Peyer's patch (tissue), 4 donors: Measurements from ENCODE around the gene MACROH2A1. TPM values are rescaled to one million over a fixed set of nuclear protein-coding genes. Genes with fewer than 3 reads are reported as not detected.
A peak's percentile ranks its signal among the peaks of the same experiment; 100 is the strongest.

ENCODE experiments used
- DNase-seq, 3 donors: peaks; one replicate each; pipeline ENCODE4 v3.0.0-alpha.2; 2017 to 2019
- H3K27ac ChIP-seq, 4 donors: fragments of 200-600 bp; sonication (generic); one replicate each; pipeline ENCODE4 v1.5.1; 2016 to 2019
- H3K27me3 ChIP-seq, 2 donors: fragments of 200-600 bp; sonication (generic); one replicate each; pipeline ENCODE4 v1.5.1; 2019
- H3K36me3 ChIP-seq, 3 donors: fragments of 200-600 bp; sonication (generic); one replicate each; pipeline ENCODE4 v1.5.1; 2016 to 2019
- H3K4me1 ChIP-seq, 4 donors: fragments of 200-600 bp; sonication (generic); one replicate each; pipeline ENCODE4 v1.5.1; 2016 to 2019
- H3K4me3 ChIP-seq, 4 donors: fragments of 200-600 bp; sonication (generic); 1 replicate in 3 of 4; 2 replicates in 1 of 4; pipeline ENCODE4 v1.5.1; 2016 to 2019; ENCODE audit warnings: mild to moderate bottlenecking in 1 of 4
- H3K9me3 ChIP-seq, 4 donors: fragments of 200-600 bp; sonication (generic); one replicate each; pipeline ENCODE4 v1.5.1; 2016 to 2019; ENCODE audit warnings: mild to moderate bottlenecking in 1 of 4
- POLR2A ChIP-seq, 2 donors: fragments of 450-650 bp; IDR thresholded peaks; one replicate each; pipeline ENCODE4 v1.5.1; 2017; ENCODE audit warnings: antibody characterized with exemption in 2 of 2, mild to moderate bottlenecking in 2 of 2, moderate library complexity in 2 of 2
- total RNA-seq, 4 donors: library from RNA; depleted of rRNA; stranded (reverse); fragments of >200 nt; gene quantifications; one replicate each; pipeline ENCODE4 v1.1.0, GENCODE V29; 2016
- TF ChIP-seq, protein P1 (sequence below), 6 experiments: fragments of 450-650 bp in 4 of 6; fragments of 200-600 bp in 2 of 6; sonication (generic) in 1 of 6; IDR thresholded peaks; one replicate each; pipeline ENCODE4 v1.5.1; 2017 to 2019; ENCODE audit warnings: antibody characterized with exemption in 6 of 6, mild to moderate bottlenecking in 3 of 6, moderate library complexity in 1 of 6

MACROH2A1 gene
- total RNA-seq, 4 donors from 2014 or later: 407 to 489 (median 431) TPM

DNA sequence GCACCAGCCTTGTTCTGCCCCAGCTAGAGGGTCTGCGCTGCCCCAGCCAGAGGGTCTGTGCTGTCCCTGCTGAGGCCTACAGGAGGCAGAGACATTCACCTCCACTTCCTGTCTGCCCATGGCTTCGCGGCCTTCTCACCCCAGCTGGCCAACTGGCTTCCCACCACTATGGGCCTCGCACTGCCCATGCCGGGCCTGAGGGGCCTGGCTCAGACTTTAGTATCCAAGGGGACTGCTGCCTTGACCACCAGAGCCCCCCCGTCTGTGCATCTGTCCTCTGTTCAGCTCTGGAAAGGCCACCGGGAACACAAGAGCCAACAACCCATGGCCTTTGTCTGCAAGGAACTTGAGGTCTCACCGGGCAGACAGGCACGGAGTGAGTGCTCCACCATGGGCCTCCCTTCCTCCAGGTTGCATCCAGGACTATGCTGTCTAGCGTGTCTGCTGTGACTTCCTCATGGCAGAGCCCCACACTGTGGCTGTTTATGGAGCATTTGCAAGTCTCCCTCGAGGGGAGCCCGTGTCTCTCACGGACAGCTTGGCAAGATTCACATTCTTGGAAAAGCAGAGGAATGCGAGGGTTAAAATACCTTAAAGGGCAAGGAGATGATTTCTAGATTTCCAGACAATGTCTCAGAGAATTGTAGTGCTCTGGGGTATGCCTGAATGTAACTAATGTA, 46.4 kb upstream of the MACROH2A1 start:
- H3K4me1 ChIP-seq: peaks cover 0 to 5% (median 0%) of the 10 kb centered on the region in 4 donors

DNA sequence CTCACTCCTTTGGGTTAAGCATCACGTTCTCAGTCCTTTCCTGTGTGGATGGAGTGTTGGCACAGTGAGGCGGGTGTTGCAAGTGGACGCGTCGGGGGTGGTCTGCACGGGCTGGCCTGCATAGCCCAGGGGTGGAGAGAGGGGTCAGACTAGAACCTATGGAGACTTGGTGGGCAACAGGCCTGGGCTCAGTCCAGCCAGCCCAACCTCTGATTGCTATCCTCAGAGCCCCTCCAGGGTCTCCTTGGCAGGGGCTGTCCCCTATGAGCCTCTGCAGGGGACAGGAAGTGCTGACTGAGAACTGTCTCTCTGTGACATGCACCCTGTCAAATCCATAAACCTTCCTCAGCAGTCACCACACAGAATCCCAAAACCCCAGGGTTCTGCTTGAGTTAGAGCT, 45.9 kb upstream of the MACROH2A1 start:
- H3K4me3 ChIP-seq: no peak overlapping the region
- no peaks in the 10 kb centered on the region for H3K36me3 ChIP-seq
- H3K27me3 ChIP-seq: no peaks in the 10 kb centered on the region
- TF ChIP-seq, protein P1, sequence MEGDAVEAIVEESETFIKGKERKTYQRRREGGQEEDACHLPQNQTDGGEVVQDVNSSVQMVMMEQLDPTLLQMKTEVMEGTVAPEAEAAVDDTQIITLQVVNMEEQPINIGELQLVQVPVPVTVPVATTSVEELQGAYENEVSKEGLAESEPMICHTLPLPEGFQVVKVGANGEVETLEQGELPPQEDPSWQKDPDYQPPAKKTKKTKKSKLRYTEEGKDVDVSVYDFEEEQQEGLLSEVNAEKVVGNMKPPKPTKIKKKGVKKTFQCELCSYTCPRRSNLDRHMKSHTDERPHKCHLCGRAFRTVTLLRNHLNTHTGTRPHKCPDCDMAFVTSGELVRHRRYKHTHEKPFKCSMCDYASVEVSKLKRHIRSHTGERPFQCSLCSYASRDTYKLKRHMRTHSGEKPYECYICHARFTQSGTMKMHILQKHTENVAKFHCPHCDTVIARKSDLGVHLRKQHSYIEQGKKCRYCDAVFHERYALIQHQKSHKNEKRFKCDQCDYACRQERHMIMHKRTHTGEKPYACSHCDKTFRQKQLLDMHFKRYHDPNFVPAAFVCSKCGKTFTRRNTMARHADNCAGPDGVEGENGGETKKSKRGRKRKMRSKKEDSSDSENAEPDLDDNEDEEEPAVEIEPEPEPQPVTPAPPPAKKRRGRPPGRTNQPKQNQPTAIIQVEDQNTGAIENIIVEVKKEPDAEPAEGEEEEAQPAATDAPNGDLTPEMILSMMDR (IDR thresholded peaks at IDR 0.05): no peak
- TF ChIP-seq POLR2A (IDR thresholded peaks at IDR 0.05): no peak
- H3K9me3 ChIP-seq: no peaks in the 10 kb centered on the region
- H3K27ac ChIP-seq: no peak overlapping the region
- H3K4me1 ChIP-seq: peaks cover 0 to 5% (median 0%) of the 10 kb centered on the region in 4 donors
- DNase-seq: peak in 1 of 3 donors; percentile 28

More for the DNA sequence above, 46.4 kb upstream of the MACROH2A1 start:
- peak in 1 of 3 donors; percentile 42 for DNase-seq
- no peak overlapping the region for H3K4me3 ChIP-seq
- no peak for TF ChIP-seq POLR2A (IDR thresholded peaks at IDR 0.05)
- H3K9me3 ChIP-seq: no peaks in the 10 kb centered on the region
- H3K36me3 ChIP-seq: no peaks in the 10 kb centered on the region
- no peak overlapping the region for H3K27ac ChIP-seq
- H3K27me3 ChIP-seq: no peaks in the 10 kb centered on the region

DNA sequence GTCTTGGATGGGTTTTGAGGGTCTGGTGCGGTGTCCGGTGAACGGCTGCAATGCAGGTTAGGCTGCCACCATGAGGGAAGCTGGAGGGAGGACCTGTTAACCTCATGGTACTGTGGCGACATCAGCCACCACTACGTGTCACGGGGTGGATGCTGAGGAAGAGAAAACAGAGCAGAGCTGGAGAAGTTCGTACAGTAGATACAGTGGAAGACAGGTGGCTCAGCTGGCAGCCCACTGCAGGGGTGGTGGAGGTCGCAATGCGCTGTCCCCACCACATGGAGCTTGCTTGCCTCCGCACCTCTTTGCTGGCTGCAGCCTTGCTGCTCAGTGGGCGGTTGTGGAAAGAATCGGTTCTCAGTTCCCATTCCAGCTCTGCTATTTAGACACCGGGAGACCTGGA, 45.3 kb upstream of the MACROH2A1 start:
- Histone ChIP-seq H3K9me3 (no peaks in the 10 kb centered on the region), H3K27ac (no peak overlapping the region), H3K36me3 (no peaks in the 10 kb centered on the region), H3K4me1 (peaks cover 0 to 5% (median 0%) of the 10 kb centered on the region in 4 donors), H3K27me3 (no peaks in the 10 kb centered on the region), H3K4me3 (no peak overlapping the region)
- TF ChIP-seq POLR2A (IDR thresholded peaks at IDR 0.05): no peak
- TF ChIP-seq, protein P1 (IDR thresholded peaks at IDR 0.05): no peak
- peak in 1 of 3 donors; percentile 42 for DNase-seq

DNA sequence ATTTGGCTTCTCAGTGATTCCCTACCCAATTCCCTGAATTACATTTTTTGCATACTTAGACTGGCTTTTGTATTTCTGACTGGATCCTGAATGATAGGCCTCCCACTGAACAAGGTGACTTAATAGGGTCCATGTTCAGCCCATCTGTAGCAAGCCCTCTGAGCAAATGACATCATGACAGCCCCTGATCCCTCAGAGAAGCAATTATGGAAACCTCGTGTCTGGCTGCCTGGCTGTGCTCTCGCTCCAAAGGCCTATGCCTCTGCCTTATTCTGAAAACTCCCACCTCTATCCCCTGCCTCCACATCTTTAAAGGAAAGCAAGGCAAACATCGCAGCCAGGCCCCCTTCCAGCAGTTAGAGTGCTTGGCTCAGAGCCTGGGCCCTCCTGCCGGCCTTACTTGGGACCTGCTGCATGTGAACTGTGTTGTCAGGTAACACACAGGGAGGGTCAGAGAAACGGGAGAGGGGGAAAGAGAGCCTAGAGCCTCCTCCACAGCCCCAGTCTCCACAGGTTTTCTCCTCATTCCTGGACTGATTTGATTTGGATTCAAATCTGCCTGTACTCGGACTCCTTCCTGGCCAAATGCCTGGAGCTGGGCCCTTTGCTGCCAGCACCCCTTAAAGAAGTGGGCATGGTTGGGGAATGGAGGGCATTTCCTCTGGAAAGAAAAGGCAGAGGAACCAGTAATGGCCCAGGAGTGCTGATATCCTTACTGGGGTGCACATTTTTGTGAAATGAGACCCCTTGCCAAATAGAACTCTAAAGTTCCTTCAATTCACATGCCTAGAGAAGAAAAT, 44.3 kb upstream of the MACROH2A1 start:
- TF ChIP-seq POLR2A (IDR thresholded peaks at IDR 0.05): no peak
- TF ChIP-seq, protein P1 (IDR thresholded peaks at IDR 0.05): no peak
- H3K9me3 ChIP-seq: no peaks in the 10 kb centered on the region
- no peaks in the 10 kb centered on the region for H3K27me3 ChIP-seq
- peak in 1 of 3 donors; percentile 25 for DNase-seq
- no peak overlapping the region for H3K27ac ChIP-seq
- no peaks in the 10 kb centered on the region for H3K36me3 ChIP-seq
- no peak overlapping the region for H3K4me3 ChIP-seq
- peaks cover 0 to 11% (median 0%) of the 10 kb centered on the region in 4 donors for H3K4me1 ChIP-seq

DNA sequence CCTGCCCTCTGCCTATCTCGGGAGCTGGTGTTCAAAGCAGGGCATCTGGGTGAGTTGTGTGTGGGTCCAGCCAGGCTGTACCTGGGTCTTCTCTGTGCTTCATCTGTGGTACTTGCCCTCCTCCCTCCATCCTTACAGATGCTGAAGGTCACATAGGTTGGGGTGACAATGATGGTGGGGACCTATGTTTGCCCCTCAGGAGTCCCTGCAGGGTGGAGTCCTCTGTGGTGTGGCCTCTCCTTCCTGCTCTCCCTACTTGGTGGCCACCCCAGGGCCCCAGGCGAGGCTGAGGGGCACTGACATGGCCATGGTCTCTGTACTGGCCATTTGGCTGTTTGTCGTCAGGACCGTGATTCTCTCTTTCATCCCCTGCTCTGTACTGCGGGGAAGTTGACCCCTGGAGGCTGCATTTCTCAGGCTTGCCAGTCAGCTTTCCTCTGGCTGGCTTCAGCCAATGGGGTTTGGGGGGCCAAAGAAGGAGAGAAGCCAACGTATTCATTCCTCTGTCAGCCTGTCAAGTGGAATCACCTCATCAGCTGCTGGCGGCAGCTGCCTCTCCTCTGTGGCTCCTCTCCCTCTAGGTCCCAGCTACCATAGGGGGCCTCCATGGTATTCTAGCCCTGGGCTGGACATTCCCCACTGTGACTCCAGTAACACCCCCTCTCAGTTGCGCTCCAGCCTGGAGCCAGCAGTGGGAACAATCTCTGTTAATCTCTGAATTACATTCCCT, 43.6 kb upstream of the MACROH2A1 start:
- peaks cover 0 to 18% (median 0%) of the 10 kb centered on the region in 4 donors for H3K4me1 ChIP-seq
- no peaks in the 10 kb centered on the region for H3K9me3 ChIP-seq
- DNase-seq: peak in 1 of 3 donors; percentile 24
- H3K27ac ChIP-seq: no peak overlapping the region
- H3K36me3 ChIP-seq: no peaks in the 10 kb centered on the region
- no peak overlapping the region for H3K4me3 ChIP-seq
- no peaks in the 10 kb centered on the region for H3K27me3 ChIP-seq
- no peak for TF ChIP-seq POLR2A (IDR thresholded peaks at IDR 0.05)
- TF ChIP-seq, protein P1 (IDR thresholded peaks at IDR 0.05): no peak
